Activated CD4-positive, alpha-beta T cell treated with anti-CD3 and anti-CD28 coated beads for 48 hours (primary cell): Measurements from ENCODE around the gene BCAS3.
"Not testable (repeated sequence)": the region's sequence is repeated elsewhere in the genome, so short reads cannot be mapped to it uniquely, and the experiment has no call there.

Experiments
- DNase-seq: peaks from one replicate; pipeline ENCODE4 v3.0.0-alpha.2; 2020

Gene BCAS3

DNA sequence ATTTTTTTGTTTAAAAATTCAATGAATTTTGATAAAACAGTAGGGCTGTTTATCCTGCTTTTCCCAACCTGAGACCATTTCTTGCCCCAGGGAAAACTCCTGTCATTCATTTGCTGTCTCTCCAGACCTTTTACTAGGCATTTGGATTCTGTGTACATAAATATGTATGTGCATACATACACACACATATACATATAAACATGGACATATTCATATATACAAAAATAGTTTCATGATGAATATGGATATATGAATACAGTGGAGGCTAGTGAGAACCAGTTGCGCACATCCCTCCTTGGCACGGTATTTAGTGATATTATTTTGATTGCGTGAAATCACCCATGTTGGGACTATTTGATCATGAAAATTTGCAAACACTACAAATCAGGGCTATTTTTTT, 269.9 kb downstream of the BCAS3 start:
- no peak for DNase-seq

DNA sequence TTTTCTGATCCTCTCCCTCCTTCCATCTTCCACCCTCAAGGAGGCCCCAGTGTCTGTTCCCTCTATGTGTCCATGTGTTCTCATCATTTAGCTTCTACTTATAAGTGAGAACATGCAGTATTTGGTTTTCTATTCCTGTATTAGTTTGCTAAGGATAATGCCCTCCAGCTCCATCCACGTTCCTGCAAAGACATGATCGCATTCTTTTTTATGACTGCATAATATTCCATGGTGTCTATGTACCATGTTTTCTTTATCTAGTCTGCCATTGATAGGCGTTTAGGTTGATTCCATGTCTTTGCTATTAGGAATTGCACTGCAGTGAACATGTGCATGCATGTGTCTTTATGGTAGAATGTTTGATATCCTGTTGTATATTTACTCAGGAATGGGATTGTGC, 275.1 kb downstream of the BCAS3 start:
- DNase-seq: no peak

DNA sequence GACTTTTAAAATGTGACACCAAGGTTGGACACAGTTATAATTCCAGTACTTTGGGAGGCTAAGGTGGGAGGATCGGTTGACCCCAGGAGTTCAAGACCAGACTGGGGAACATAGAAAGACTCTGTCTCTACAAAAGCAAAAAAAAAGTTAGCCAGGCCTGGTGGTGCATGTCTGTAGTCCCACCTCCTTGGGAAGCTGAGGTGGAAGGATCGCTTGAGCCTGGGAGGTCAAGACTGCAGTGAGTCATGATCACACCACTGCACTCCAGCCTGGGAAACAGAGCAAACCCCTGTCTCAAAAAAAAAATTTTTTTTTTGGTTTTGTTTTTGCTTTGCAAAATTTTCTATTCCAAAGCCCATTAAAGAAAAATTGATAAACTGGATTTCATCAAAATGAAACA, 281.4 kb downstream of the BCAS3 start:
- no peak for DNase-seq

DNA sequence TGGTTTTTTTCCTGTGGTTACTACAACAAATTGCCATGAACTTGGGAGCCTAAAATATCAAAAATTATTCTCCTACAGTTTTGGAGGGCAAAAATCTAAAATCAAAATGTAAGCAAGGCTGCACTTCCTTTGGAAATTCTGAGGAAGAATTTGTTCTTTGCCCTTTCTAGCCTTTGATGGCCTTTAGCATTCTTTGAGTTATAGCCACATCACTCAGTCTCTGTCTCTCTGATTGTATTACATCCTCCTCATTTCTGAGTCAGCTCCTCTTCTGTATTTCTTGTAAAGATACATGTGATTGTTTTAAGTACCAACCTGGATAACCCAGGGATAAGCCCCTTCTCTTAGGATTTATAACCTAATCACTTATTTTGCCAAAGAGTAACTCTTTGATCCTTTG, 282.0 kb downstream of the BCAS3 start:
- no peak for DNase-seq

DNA sequence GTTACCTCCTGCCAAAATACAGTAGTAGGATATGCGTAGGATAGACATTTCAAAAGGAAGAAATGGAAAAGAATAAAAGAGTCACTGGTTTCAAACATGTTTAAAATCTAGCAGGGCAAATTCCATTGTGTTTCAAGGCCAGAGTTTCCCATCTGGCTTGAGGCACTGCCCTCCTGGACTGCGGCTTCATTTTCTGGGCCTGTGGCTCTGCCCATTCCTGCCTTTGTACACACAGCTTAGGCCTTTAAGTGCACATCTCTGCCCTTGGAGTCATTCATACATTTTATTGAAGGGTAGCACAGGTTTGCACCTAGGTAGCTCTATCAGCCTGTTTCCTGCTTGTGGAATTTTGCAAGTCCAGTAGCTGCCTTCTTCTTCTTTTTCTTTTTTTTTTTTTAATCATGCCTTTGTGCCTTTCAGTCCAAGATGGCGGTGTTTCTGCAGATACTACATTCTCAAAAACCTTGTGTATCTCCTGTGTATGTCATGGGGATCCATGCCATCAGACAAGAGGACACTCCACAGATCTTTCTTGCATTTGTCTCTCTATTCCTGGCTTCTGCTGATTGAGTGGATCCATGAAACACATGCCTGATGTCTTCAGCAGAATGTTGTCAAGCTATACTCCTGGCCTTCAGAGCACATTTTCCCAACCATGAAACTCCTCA, 282.9 kb downstream of the BCAS3 start:
- no peak for DNase-seq

DNA sequence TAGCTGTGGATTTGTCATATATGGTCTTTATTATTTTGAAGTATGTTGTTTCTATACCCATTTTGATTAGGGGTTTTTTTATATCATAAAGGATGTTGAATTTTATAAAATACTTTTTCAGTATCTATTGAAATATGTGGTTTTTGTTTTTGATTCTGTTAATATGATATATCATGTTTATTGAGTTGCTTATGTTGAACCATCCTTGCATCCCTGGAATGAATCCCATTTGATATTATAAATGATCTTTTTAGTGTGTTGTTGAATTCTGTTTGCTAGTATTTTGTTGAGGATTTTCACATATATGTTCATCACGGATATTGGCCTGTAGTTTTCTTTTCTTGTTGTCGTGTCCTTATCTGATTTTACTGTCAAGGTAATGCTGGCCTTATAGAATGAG, 286.5 kb downstream of the BCAS3 start:
- DNase-seq: no peak

DNA sequence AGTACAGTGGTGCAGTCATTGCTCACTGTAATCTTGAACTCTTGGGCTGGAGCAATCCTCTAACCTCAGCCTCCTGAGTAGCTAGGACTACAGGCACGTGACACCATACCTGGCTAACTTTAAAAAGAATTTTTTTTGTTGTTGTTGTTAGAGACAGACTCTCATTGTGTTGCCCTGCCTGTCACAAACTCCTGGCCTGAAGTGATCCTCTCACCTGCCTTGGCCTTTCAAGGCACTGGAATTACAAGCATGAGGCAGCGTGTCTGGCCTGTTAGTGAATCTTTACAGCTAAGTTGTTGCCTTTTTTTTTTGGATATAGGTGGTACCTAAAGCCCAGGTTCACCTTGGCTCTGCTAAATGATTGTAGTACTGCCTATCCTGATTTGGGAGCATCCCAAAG, 290.6 kb downstream of the BCAS3 start:
- no peak for DNase-seq

DNA sequence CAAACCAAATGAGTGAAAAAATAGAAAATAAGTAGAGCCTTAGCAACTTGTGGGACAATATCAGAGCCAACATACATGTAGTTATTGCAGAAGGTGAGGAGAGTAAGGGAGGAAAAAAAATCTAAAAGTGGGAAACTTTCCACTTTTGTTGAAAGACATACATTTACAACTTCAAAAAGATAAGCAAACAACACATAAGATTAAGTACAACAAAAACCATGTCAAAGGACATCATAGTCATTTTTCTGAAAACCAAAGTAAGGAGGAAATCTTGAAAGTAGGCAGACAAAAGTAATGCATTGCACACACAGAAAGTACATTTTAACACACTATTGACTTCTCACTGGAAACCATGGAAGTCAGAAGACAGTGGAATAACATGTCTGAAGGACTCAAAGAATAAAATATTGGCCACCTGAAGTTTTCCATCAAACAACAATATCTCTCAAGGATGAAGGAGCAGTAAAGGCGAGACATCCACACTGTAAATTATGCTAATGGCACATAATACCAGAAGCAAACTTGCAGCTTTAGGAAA, 291.9 kb downstream of the BCAS3 start:
- DNase-seq: no peak

DNA sequence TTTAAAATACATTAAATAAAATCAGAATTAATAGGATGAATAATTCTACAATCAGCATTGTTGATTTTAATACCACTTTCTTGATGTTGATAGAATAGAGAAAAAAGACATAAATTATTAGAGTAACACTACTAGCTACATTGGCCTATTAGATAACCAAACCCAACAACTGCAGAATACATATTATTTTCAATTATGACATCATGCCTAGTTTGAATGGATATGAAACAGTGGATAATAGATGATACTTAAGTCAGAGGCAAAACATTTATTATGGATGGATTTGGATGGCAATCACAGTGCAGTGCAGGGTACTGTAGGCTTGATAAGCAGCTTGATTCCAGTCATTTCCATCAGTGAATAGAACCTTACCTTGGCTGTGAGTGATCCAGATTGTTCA, 293.1 kb downstream of the BCAS3 start:
- DNase-seq: no peak

DNA sequence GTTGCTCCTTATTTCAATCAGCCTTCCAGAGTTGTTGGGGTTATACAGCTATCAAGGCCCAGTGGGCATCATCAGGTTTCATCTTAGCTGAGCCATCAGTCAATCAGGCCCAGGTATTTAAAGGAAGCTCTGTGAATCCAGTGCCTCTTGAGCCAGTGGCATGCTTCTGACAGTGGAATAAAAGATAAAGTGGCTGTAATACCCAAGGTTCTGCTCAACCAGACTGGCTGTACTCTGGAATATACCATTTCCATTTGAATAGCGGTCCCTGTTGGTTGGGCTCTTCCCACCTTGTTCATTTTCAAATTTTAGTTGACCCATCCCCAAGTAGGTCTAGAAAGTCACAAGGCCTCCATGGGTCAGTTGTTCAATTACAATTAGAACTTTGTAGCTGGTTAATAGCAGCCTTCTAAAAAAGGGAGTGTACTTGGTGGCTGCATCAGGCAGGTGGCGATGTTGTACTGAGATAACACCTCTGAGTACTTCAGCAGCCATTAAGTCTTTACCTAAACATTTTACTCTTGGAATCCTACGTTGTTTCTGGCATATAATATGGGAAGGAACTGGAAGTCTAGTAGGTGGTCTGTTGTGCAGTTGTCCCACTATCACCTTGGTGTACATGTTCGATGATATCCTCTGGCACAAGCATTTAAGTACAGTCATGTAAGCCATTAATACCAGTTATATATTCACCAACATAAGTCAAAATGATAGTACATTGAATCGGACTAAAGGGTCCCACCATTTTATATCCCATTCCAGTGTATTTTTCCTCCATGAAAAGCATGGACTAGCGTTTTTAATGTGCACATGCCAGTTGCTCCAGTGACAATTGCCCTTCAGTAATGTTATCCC, 294.1 kb downstream of the BCAS3 start:
- peak; percentile 57 for DNase-seq

DNA sequence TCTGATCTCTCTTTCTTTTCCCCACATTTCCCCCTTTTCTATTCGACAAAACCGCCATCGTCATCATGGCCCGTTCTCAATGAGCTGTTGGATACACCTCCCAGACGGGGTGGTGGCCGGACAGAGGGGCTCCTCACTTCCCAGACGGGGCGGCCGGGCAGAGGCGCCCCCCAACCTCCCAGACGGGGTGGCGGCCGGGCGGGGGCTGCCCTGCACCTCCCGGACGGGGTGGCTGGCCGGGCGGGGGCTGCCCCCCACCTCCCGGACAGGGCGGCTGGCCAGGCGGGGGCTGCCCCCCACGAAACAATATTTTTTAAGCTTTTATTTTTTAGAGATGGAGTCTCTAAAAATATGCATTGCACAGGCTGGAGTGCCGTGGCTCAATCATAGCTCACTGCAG, 299.2 kb downstream of the BCAS3 start:
- DNase-seq: not testable (repeated sequence)

DNA sequence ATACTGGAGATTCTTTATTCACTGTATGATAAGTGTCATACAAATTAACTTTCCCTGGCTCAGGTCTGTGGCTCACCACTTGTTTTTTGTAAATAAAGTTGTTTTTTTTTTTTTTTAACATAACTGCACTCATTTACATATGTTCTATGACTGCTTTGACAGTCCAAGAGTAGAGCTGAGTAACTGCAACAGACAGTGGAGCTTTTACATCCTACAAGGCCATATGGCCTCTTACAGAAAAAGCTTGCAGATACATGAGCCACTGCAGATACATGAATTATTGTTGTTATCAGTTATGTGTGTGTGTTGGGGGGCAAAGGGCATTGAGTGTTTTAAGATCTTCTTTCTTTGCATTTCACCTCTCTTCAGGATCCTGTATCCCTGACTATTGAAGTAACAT, 311.7 kb downstream of the BCAS3 start:
- DNase-seq: no peak

DNA sequence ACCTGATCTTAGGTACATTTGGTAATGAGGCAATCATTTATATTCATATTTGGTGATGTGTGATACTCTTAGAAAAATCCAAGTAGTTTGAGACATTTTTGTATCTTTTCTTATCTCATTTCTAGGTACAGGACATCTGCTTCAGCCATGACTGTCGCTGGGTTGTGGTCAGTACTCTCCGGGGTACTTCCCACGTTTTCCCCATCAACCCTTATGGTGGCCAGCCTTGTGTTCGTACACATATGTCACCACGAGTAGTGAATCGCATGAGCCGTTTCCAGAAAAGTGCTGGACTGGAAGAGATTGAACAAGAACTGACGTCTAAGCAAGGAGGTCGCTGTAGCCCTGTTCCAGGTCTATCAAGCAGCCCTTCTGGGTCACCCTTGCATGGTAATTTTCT, 312.2 kb downstream of the BCAS3 start:
- DNase-seq: no peak

DNA sequence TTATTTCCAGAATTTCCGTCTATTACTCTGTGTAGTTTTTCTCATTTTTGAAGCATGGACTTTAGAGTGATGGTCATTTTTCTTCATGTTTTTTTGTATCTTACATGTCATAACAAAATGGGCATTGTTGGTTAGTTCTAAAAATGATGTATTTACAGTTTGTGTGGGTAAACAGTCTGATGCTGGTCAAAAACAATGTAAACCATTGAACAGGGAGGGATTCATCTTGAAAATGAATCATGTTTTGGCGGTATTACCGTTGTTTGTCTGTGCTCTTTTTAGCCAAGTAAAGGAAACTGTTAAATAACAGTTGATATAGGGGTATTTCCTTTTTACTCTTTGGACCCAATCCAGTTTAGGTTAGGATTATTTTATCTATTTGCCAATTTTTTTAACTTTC, 315.8 kb downstream of the BCAS3 start:
- no peak for DNase-seq

DNA sequence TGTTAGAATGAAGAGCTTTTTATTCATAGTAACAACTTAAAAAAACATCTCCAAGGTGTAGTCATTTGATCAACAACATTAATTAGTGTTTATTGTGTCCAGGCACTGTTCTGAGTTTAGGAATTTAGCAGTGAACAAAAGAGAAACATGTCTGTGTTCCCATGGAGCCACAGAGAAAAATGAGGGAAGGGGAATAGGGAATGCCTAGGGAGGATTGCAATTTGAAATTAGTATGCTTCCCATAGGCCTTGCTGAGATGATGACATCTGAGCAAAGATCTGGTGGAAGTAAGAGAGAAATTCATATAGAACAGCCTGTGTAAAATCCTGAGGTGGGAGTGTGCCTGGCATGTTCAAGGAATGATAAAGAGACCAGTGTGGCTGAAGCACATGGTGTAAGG, 318.0 kb downstream of the BCAS3 start:
- DNase-seq: no peak

DNA sequence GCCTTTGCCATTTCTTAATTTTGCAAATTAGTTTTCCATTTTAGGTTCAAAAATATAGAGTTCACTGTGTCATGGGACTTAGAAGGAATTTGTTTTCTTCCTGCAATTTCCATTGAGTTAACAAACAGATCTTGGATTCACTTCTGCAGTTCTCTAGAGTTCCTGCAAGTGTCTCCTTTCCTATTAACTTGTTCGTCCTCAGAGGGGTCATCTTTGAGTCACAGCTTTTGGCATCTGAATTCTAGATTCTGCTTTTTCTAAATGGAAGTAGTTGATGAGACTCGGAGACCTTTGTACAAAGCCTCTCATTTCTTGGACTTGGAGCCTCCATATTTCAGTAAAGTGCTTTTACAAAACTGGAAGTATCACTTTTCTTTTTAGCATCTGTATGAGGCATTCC, 323.3 kb downstream of the BCAS3 start:
- DNase-seq: no peak

DNA sequence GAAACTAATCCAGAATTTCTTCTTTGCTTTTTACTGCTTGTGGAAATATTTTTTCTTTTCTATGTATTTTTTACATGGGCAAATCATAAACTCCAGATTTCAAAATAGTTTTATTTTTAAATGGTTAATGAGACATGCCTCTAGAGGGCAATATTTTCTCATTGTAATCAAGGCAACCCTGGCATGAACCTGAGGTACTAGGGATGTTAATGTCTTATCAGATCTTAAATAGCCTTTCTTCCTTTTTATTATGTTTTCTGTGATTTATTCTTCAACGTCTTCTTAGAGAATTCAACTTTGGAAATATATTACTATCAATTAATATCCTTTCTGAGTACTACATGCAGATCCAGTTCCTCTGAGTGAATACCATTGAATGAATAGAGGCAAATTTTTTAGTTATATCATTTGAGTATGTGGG, 324.7 kb downstream of the BCAS3 start:
- DNase-seq: no peak

DNA sequence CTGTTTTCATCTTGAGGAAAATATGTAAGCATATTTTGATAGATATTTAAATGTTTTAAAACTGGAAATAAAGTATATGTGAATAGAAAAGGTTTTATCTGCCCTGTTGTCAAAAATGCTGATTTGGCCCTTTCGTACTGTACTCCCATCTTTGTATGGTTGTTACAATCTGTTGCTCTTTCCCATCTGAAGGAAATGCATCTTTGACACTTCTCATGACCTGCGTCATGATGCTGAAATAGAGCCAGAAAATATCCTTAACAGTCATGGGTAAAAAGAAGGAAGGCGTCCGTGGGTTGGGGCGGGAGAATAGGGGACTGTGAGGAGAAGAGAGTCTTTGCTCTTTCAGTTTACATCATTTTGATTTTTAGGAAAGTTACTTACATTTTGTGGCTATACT, 327.7 kb downstream of the BCAS3 start:
- DNase-seq: no peak

DNA sequence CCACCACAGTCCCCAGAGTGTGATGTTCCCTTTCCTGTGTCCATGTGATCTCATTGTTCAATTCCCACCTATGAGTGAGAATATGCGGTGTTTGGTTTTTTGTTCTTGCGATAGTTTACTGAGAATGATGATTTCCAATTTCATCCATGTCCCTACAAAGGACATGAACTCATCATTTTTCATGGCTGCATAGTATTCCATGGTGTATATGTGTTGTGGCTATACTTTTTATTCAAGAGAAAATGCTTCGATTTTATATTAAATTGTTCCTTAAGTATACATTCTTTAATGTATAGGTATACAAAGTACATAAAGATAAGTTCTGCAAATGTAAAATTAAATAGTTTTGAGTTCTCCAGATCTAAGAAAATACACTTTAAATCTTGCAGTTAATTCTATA, 328.3 kb downstream of the BCAS3 start:
- DNase-seq: not testable (repeated sequence)

DNA sequence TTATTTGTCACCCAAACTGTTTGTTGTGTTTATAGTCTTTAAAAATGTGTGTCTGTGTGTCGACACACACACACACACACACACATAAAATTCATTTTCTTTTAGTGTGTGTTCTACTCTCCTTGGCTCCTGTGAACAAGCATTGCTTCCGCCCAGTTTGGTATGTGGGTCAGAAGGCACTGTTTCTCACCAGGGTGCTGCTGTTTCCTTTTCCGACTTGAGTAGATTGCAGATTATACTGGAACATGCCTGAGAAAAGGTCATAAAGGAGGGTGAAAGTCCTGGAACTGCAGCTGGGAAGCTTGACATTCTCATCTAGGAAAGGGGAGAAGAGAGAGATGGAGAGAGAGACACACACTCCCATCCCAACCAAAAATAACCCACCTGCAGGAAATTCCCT, 330.3 kb downstream of the BCAS3 start:
- no peak for DNase-seq

DNA sequence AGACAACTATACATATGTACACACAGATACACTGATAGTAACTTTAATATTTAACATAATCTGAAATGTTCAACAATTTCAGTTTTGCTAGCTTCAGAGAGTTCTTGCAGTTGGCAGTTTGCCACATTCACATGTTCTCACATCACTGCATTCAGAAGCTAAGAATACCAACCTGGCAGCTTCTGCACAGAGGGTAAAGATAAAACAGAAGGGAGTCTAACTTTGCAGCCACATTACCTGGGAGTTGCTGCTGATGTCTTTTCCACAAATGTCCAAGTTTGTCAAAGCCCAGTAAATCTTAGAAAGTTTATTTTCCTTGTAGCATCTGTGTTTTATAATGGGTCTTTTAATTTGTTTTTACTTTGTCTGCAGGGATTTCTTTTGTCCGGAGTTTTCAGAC, 332.0 kb downstream of the BCAS3 start:
- DNase-seq: no peak

DNA sequence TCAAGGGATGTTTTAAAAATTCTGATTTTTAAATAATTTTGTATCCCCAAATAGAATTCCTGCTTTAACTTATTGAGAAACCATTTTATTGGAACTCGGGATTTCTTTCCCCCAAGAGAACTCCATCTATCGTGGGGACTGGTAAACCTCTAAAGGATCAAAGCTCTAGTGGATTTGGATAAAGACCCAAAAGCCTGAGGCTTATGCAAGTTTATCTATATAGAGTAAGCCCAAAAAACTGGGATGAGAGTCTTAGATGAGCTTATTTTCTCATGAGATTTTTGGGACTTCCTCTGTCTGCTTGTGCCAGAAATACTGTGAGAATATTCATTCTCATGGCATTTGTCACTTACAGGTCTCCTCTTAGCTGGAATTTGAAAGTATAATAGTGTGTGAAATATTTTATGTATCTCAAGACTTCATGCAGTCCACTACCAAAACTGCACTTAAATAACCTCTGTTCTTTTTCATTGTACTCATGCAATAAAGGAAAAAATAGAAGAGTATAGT, 333.1 kb downstream of the BCAS3 start:
- no peak for DNase-seq

DNA sequence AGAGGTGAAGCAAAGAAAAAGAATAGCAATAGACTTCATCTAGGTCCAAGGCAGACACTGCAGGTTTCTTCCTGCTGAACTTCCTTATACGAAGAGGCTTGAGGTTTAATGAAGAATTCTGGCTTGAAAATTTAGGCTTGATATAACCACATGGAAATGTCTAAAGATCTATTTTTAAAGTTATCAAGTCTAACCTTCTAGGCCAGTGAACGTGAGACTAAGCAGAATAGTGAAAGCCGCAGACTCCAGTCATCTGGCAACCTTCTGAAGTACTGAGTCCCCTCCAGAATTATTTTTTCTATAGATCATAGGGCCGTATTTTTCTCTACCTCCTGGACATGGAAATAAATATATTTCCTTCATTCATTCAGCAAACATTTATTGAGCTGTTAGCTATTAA, 333.6 kb downstream of the BCAS3 start:
- DNase-seq: no peak

DNA sequence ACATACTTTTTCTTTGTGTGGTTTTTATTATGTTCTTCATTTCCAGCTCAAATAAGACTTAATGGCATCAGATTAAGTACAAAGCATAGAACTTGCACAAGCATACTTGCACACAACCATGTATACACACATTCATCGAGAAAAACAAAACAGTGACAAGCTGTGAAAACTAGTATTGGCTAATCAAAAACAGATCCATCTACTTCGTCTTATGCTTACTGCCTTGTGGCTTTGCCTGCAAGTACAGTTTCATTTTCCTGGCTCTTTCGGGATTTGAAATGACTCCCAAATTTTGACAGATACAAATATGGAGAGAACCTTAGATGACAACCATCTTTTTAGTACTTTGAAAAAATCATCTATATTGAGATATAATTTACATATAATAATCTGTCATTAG, 338.3 kb downstream of the BCAS3 start:
- no peak for DNase-seq
